ENCODE data around the gene STT3B.

DNA sequence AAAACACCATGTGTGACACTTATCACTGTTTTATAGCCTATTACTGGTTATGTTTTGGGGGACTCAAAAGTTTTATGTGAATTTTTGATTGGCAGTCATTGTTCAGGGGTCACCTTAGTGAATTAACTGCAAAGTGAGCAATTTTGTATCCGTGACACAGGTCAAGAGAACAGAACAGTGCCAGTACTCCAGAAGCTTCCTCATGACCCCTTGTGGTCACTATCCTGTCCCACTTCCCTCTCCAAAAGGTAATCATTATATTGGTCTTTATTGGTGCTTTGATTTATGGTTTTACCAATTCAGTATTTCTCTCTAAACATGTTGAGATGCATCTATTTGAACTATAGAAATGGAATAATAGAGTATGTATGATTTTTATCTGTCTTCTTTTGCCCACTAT, 107.1 kb downstream of the STT3B start:
- TF ChIP-seq, protein P1, sequence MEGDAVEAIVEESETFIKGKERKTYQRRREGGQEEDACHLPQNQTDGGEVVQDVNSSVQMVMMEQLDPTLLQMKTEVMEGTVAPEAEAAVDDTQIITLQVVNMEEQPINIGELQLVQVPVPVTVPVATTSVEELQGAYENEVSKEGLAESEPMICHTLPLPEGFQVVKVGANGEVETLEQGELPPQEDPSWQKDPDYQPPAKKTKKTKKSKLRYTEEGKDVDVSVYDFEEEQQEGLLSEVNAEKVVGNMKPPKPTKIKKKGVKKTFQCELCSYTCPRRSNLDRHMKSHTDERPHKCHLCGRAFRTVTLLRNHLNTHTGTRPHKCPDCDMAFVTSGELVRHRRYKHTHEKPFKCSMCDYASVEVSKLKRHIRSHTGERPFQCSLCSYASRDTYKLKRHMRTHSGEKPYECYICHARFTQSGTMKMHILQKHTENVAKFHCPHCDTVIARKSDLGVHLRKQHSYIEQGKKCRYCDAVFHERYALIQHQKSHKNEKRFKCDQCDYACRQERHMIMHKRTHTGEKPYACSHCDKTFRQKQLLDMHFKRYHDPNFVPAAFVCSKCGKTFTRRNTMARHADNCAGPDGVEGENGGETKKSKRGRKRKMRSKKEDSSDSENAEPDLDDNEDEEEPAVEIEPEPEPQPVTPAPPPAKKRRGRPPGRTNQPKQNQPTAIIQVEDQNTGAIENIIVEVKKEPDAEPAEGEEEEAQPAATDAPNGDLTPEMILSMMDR (IDR thresholded peaks at IDR 0.05) = no peak
- TF ChIP-seq POLR2A (IDR thresholded peaks at IDR 0.05) = no peak
